T-helper 2 cell treated with Interferon-gamma antibody and Interleukin-4, amounts not matched to agents 5 μg/mL and 100 μg/mL, for 36 hours (primary cell): ENCODE measurements around the gene C1orf50.

ENCODE experiments used
- DNase-seq: peaks from one replicate; pipeline ENCODE4 v3.0.0; 2021; ENCODE audit warnings: low spot score
- H3K27ac Mint-ChIP-seq: one replicate; pipeline ENCODE4 v1.8.0; 2021; ENCODE audit warnings: mild to moderate bottlenecking, mixed read lengths
- H3K27me3 Mint-ChIP-seq: one replicate; pipeline ENCODE4 v1.8.0; 2021; ENCODE audit warnings: low read depth, mixed read lengths
- H3K36me3 Mint-ChIP-seq: one replicate; pipeline ENCODE4 v1.8.0; 2021; ENCODE audit warnings: low read depth, mixed read lengths
- H3K4me1 Mint-ChIP-seq: one replicate; pipeline ENCODE4 v1.8.0; 2021; ENCODE audit warnings: low read depth, mixed read lengths
- H3K4me3 Mint-ChIP-seq: one replicate; pipeline ENCODE4 v1.8.0; 2022; ENCODE audit warnings: mild to moderate bottlenecking, moderate library complexity, mixed read lengths
- H3K9me3 Mint-ChIP-seq: one replicate; pipeline ENCODE4 v1.8.0; 2021; ENCODE audit warnings: mixed read lengths

The C1orf50 gene

DNA sequence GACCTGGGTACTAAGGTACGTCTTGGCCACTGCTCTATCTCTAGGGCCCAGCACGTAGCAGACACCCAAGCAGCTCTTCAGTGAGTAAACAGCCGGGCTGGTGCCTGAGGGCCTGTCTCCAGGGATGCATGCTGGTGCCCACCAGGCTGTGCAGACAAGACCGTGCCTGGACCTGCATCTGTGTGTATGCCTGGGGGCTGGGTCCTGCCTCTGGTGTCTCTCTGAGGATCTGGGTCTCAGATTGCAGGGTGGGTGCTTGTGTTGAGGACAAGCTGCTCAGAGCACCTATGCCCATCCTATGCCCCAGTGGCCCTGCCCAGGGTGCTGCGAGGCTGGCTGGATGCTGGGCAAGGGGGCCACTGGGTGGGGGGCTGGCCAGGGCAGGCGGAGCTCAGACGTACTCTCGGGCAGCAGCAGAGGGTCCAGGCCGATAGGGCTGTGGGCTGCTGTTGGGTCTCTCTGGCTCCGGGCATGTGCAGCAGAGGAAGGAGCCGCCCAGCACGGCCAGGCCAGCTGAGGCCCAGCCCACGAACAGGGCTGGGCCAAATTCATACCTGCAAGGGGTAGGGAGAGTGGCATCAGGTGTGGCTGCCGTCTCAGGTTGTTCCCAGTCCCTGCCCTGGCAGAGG lies 31.5 kb upstream of the C1orf50 start:
- no peaks in the 10 kb centered on the region for H3K9me3 Mint-ChIP-seq
- no peak overlapping the region for H3K4me3 Mint-ChIP-seq
- peaks cover 4% of the 10 kb centered on the region for H3K4me1 Mint-ChIP-seq
- peaks cover 2% of the 10 kb centered on the region for H3K27me3 Mint-ChIP-seq
- no peaks in the 10 kb centered on the region for H3K36me3 Mint-ChIP-seq
- no peak for DNase-seq
- no peak overlapping the region for H3K27ac Mint-ChIP-seq

DNA sequence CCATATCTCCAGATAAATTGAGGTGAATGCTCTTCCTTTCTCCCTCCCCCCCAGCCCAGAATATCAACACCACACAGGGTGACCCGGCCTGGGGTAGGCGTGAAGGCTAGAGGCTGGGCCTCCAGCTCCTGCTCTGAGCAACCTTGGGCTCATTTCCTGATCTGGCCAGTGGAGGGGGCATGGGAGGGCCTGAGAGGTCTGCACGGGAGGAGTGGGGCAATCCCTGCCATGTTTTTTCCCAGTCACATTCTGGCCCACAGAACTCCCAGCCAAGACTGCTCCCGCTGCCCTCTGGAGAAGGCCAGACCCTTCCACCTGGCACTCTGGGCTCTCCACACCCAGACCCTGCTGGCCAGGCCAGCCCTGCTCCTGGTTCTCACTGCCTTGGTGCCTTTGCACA lies 30.9 kb upstream of the C1orf50 start:
- Mint-ChIP-seq H3K27ac (no peak overlapping the region), H3K36me3 (no peaks in the 10 kb centered on the region), H3K4me3 (no peak overlapping the region), H3K4me1 (peaks cover 4% of the 10 kb centered on the region), H3K9me3 (no peaks in the 10 kb centered on the region), H3K27me3 (no peaks in the 10 kb centered on the region)
- DNase-seq: no peak

DNA sequence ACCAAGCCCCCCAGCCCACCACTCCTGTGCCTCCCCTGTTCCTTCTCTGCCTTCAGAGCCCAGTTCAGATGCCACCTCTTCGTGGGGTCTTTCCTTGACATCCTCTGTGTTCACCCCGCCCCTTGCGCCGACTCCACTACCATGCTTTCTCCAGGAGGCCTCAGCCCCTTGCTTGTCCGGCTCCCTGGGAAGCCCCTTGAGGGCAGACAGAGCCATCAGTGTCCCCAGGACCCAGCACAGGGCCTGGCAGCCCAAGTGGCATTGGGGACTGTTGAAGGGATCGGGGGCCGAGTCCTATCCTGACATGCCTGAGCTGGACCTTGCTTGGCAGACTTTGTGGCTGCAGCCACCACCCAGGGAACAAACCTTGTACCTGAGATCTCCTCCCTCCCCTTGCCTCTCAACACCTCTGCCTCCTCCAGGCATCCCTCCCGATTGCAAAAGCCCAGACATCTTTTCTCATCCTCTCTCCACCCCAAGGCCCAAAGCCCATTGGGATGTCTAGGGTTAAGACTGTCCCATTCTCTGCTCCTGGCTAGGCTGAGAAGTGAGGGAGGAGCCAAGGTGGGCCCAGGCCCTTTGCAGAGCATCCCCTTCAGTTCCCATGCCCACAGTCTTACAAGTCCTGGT lies 30.4 kb upstream of the C1orf50 start:
- H3K27ac Mint-ChIP-seq: peak overlapping the region; percentile 2
- no peaks in the 10 kb centered on the region for H3K27me3 Mint-ChIP-seq
- peaks cover 4% of the 10 kb centered on the region for H3K4me1 Mint-ChIP-seq
- no peaks in the 10 kb centered on the region for H3K36me3 Mint-ChIP-seq
- no peaks in the 10 kb centered on the region for H3K9me3 Mint-ChIP-seq
- no peak overlapping the region for H3K4me3 Mint-ChIP-seq
- DNase-seq: no peak

DNA sequence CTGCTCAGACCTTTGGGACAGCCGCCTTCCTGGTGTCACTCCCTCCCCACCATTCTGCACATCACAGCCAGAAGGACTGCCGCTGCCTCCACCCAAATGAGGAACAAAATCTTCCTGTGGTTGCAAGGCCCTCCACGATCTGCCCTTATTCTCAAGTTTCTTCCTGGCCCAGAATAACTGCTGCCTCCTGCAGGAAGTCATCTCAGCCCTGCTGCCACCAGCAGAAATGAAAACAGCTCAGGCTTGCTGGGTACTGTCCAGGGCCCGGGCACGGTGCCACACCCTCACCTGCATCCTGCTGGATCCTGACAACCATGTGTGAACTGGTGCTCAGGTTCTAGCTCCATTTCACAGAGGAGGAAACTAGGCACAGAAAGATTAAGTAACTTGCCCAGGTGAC lies 29.8 kb upstream of the C1orf50 start:
- Mint-ChIP-seq H3K4me1 (peaks cover 4% of the 10 kb centered on the region), H3K27ac (peak overlapping the region; percentile 29), H3K27me3 (no peaks in the 10 kb centered on the region), H3K36me3 (no peaks in the 10 kb centered on the region), H3K4me3 (no peak overlapping the region), H3K9me3 (no peaks in the 10 kb centered on the region)
- DNase-seq: no peak

DNA sequence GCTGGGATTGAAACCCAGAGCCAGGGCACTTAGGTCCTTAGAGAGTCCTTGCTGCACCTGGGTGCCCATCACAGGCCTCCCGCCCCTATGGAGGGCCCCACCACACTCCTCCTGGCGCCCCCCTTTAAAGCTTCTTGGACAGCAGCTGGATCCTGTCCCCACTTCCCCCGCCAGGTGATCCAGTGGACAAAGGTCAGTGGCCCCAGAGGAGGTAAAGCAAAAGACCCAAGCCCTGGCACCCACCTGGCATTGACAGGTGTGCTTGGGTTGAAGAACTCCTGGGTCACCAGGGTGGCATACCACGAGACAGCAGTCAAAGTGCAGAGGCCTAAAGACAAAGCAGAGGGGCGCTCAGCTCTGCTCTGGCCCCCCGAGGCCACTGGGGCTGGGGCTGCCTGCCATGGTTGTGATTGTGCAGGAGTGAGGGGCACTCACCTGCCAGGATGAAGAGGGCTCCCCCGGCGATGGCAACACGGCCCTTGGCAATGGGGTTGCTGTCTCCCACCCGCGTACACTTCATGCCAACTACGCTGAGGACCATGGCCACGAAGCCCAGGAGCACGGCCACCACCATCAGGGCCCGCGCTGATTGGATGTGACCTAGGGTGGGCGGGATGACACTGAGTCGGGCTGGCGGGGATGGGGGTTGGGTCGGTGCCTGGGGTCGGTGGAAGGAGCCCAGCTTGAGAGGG lies 28.9 kb upstream of the C1orf50 start:
- Mint-ChIP-seq H3K27me3 (no peaks in the 10 kb centered on the region), H3K36me3 (no peaks in the 10 kb centered on the region), H3K9me3 (no peaks in the 10 kb centered on the region), H3K4me3 (no peak overlapping the region), H3K4me1 (peaks cover 4% of the 10 kb centered on the region), H3K27ac (no peak overlapping the region)
- no peak for DNase-seq

DNA sequence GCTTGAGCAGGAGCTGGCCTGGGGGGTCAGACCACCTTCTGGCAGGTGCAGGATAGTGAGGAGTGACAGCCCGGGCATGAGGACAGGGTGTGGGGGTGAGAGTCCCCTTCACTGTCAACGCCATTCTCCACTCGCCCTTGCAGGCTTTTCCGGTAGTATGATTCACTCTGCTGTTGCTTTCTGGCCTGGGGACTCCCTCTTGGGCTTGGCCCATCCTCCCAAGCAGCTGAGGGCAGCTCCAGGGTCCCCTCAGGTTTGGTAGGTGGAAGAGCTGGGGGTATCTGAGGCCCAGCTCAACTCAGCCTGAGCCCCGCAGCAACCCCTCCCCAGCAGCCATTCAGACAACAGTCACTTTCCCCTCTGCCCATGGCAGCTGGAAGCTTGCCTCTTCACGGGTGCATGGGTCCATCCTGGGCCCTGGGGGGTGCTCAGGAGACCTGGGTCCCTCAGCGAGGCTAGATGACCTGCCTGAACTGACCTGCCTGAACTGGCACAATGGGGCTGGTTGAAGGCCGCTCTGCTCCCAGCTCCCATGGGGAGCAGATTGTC lies 28.3 kb upstream of the C1orf50 start:
- no peak for DNase-seq
- no peak overlapping the region for H3K4me3 Mint-ChIP-seq
- H3K27me3 Mint-ChIP-seq: no peaks in the 10 kb centered on the region
- no peaks in the 10 kb centered on the region for H3K36me3 Mint-ChIP-seq
- H3K4me1 Mint-ChIP-seq: peaks cover 4% of the 10 kb centered on the region
- no peaks in the 10 kb centered on the region for H3K9me3 Mint-ChIP-seq
- H3K27ac Mint-ChIP-seq: no peak overlapping the region

DNA sequence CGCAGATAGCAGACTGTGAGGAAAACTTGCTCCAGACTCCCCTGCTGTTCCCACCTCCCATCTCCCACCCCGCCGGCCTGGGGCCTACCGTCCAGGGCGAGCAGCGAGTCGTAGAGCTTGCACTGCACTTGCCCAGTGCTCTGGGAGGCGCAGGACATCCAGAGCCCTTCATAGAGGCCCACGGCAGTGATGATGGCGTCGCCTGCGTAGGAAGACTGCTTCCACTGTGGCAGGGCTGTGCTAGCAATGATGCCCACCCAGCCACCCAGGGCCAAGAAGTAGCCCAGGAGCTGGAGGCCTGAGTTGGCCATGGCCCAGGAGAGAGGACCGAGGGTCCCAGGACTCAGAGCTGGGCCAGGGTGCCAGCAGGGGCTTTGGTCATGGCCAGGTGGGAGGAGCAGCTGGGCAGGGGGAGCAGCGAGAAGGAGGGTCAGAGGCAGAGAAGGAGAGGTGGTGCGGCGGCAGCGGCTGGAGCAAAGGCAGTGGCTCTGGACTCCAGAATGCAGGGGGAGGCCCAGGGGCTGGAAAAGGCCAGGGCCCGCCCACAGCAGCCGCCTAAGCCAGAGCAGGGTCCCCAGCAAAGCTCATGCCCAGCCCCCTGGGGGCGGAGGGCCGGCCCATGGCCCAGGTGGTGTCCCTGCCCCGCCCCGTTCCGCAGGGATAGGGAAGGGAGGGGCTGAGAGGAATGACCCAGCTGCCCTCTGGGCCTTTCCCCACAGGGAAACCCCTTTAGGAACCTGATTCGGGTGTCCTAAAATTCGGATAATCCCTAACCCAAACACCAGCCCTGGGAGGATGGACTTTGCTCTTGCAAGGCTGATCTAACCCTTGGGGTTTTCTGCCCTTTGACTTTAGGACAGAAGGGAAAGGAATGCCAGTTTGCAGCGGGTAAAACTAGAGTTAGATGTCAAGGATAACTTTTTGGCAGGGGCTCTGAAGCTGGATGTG lies 27.0 kb upstream of the C1orf50 start, which contains the start of gene CLDN19:
Gene CLDN19, minus strand, starts transcription at position 484 of the 948 bp plus-strand sequence. Its CDS starts 173 bp downstream, at position 311.
- no peak for DNase-seq
- H3K27me3 Mint-ChIP-seq: no peaks in the 10 kb centered on the region
- H3K36me3 Mint-ChIP-seq: no peaks in the 10 kb centered on the region
- H3K27ac Mint-ChIP-seq: no peak within 1 kb of the TSS
- no peak within 1 kb of the TSS for H3K4me3 Mint-ChIP-seq
- H3K9me3 Mint-ChIP-seq: no peaks in the 10 kb centered on the region
- peaks cover 4% of the 10 kb centered on the region for H3K4me1 Mint-ChIP-seq

DNA sequence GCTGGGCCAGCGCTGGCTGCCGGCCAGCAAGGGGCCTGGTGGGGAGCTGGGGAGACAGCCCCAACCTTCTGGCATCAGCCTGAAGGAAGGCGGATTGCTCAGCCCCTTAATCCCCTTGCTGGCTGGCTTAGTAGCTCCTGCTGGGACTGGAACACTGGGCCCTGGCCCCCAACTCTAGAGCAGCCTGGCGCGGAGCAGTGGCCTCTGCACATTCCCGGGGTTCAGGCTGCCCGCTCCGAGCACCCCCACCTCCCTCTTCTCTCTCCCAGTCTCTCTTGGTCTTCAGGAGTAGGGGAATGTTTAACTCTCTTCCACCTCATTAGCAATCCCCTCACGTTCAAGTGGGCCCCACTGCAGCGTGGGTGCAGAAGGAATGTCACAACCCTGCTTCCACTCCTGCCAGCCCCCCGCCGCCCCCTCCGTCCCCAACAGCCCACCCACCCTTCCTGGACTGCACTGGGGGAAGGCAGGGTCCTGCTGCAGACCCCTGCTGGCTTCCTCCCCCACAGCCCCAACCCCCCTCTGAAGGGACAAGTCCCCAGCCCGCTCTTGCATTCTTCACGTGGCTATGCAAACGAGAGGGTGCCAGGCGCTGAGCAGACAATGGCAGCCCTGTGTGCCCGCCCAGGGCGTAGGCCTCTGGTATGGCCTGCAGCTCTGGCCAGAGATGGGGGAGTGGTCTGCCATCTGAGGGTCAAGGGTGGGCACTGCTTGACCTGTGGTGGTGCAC lies 26.0 kb upstream of the C1orf50 start:
- Mint-ChIP-seq H3K9me3 (no peaks in the 10 kb centered on the region), H3K4me1 (peaks cover 4% of the 10 kb centered on the region), H3K36me3 (no peaks in the 10 kb centered on the region), H3K4me3 (no peak overlapping the region), H3K27me3 (no peaks in the 10 kb centered on the region), H3K27ac (no peak overlapping the region)
- DNase-seq: no peak

DNA sequence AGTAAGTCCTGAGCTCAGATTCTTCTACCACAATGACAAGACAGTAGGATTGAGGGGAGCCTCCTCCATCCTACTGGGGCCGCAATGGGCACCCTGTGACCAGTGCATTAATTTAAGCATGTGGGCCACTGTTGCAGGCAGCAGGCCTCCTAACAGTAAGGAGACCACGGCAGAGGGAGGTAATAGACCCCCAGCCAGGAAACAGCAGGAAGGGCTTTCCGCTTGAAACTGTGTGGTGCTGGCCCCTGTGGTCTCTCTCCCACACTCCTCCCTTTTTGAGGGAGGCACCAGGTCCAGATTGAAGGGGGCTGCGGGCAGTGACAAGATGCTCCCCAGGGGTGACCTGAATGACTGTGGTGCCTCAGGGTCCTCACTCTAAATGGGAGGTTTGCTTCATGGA lies 25.3 kb upstream of the C1orf50 start:
- Mint-ChIP-seq H3K4me1 (peaks cover 4% of the 10 kb centered on the region), H3K27me3 (no peaks in the 10 kb centered on the region), H3K27ac (no peak overlapping the region), H3K9me3 (no peaks in the 10 kb centered on the region), H3K36me3 (no peaks in the 10 kb centered on the region), H3K4me3 (no peak overlapping the region)
- DNase-seq: no peak

DNA sequence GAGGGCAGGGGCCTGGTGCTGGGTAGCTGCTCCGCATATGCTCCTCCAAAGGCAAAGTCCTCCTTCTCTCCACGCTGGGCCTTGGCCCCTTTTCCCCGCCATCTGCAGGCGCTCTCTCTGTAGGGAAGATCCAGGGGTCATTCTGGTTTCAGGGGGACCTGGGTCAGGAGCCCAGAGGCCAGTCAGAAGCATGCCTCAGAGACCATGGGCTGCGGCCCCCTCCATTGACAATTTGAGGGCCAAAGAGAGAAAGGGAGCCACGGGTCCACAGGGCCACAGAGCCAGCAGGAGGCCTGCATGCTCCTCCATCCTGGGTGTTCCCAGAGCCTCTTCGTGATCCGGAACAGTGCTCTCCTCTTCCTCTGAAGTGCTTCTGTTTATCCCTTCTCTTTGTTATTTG lies 24.9 kb upstream of the C1orf50 start:
- no peak for DNase-seq
- no peaks in the 10 kb centered on the region for H3K9me3 Mint-ChIP-seq
- H3K27ac Mint-ChIP-seq: no peak overlapping the region
- no peak overlapping the region for H3K4me3 Mint-ChIP-seq
- H3K36me3 Mint-ChIP-seq: peaks cover under 1% of the 10 kb centered on the region
- H3K4me1 Mint-ChIP-seq: peaks cover 3% of the 10 kb centered on the region
- no peaks in the 10 kb centered on the region for H3K27me3 Mint-ChIP-seq

DNA sequence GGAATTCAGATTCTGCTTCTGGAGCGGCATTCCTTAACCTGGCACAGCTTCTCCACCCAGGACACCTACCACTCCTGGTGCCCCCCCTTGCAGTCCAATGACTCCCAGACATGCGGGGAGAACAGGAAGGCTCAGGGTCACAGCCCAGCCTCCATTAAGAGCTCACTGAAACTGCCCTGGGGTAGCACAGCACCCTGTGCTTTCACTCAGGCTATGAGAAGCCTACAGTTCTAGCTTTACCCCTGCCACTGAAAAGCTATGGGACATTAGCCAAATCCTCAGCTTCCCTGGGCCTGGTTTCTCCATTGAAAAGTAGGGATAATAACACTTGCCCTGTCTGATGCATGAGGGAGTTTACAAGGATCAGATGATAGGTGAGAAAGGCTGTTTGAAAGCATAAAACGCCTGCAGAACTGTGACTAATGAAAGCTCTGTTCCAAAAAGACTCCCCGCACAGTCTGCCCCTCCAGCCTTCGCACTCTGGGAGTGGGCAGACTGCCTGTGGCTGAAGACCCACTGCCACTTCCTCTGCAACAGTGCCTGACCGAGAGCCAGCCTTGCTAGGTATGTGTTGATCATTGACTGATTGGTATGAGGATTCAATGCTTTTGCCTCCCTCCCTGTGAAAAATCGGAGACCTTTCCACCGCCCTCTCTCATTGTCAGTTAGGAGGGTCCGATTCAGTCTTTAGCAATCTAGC lies 24.3 kb upstream of the C1orf50 start:
- no peak for DNase-seq
- H3K36me3 Mint-ChIP-seq: peaks cover 2% of the 10 kb centered on the region
- no peak overlapping the region for H3K4me3 Mint-ChIP-seq
- no peaks in the 10 kb centered on the region for H3K4me1 Mint-ChIP-seq
- no peaks in the 10 kb centered on the region for H3K9me3 Mint-ChIP-seq
- no peak overlapping the region for H3K27ac Mint-ChIP-seq
- H3K27me3 Mint-ChIP-seq: no peaks in the 10 kb centered on the region

DNA sequence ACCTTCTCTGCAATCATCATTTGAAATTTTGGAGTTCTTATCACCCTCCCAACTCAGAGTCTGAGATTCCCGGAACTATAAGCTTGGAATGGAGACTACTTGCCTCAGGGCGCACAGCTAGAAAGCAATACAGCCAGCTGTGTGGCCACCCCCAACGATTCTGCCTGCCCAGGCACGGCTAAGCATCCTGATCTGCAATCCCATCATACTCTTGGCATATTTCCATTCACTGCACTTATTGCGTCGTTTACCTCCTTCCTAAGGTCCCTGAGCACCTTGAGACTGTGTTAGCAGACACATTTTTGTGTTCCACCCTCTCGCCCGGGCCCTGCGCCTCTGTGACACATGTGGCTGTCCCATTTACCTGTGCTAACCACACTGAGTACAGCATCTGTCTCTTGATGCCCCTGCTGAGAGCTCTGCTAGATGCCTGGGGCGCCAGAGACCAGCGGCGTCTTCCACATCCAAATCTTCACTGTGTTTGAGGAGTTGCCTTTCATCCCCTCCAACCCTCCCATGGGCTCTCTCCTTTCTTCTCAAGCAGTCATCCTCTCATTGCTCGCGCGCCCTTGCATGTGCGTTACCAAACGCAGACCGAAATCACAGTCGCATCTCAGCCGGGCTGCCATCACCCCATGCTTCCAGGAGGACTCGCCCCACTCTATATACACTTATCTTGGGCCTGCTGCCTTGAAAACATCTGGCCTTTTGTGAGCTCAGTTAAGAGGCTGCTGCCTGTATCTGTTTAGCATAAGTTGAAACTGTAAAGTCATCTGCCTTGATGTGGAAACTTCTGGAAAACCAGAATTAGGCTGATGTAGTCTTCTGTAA lies 23.5 kb upstream of the C1orf50 start:
- no peak overlapping the region for H3K27ac Mint-ChIP-seq
- no peak overlapping the region for H3K4me3 Mint-ChIP-seq
- peaks cover 10% of the 10 kb centered on the region for H3K36me3 Mint-ChIP-seq
- DNase-seq: no peak
- no peaks in the 10 kb centered on the region for H3K27me3 Mint-ChIP-seq
- H3K9me3 Mint-ChIP-seq: no peaks in the 10 kb centered on the region
- no peaks in the 10 kb centered on the region for H3K4me1 Mint-ChIP-seq
